Measurements from ENCODE around the gene PDGFRB.

The PDGFRB gene

DNA sequence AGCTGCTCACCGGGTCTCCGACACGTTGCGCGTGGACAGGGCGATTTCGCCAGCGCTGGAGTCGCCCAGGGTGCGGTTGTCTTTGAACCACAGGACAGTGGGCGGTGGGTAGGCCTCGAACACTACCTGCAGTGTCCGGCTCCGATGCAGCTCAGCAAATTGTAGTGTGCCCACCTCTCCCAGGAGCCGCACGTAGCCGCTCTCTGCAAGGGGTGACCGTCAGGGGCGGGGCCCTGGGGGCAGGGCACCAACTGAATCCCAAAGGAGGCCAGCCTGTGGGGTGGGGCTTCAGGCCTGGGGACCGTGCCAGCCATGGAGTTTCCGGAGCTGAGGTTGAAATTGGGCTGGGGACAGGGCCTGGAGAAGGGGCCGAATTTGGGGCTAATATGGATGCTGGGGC lies 22.9 kb downstream of the PDGFRB start (continued):
- TF ChIP-seq, protein P1, sequence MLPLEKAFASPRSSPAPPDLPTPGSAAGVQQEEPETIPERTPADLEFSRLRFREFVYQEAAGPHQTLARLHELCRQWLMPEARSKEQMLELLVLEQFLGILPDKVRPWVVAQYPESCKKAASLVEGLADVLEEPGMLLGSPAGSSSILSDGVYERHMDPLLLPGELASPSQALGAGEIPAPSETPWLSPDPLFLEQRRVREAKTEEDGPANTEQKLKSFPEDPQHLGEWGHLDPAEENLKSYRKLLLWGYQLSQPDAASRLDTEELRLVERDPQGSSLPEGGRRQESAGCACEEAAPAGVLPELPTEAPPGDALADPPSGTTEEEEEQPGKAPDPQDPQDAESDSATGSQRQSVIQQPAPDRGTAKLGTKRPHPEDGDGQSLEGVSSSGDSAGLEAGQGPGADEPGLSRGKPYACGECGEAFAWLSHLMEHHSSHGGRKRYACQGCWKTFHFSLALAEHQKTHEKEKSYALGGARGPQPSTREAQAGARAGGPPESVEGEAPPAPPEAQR (tag by site-specific recombination; IDR thresholded peaks at IDR 0.05) = no peak

DNA sequence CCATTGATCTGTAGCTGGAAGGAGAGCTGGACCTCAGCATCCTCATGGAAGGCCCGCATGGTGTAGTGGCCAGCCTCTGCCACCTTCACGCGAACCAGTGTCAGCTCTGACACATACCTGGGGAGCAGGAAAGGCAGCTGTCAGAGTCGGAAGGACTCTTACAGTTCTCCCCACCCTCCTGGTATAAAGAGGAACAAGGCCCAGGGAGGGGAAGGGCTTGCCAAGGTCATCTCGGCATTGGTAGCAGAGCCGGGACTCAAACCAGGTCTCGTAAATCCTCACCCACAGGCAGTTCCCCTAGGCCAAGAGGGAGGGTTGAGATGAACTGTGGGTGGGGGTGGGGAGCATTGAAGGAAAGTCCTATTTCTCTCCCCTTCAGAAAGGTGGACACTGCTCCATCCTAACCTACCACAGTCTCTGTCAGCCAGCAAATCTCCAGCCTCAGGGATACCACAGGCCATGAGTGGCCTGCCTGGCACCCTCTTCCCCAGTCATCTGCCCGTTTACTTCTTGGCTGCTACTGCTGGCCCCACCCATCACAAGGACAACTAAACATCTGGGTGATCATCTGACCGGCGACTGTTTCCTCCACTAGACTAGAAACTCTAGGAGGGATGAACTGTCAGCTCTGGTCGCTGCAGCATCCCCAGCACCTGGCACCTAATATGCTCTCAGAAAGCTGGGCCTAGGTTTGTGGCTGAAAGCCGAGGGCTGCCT lies 23.5 kb downstream of the PDGFRB start:
- ChIA-PET CTCF (interaction anchor here (0.7 to 3.7 kb wide), 4 partner anchors 17 to 163 kb away, joined by 3 to 37 read pairs (median 4); no protein-coding TSS in a partner anchor), POLR2A (no interaction called here)
- Histone ChIP-seq H3K4me3 (ENCODE audit: low read depth, low read length) (no peak overlapping the region), H3K36me3 (ENCODE audit: control insufficient read depth in 2 of 2, insufficient read depth in 1 of 2, low read length in 2 of 2) (no peaks in the 10 kb centered on the region), H3K27ac (ENCODE audit: extremely low read depth, low read depth, low read length) (no peak overlapping the region), H3K4me1 (ENCODE audit: control insufficient read depth, insufficient read depth, low read length) (no peaks in the 10 kb centered on the region), H3K9me3 (ENCODE audit: control insufficient read depth, insufficient read depth, low read depth, low read length) (no peaks in the 10 kb centered on the region)
- TF ChIP-seq ZNF426 (tag by site-specific recombination; IDR thresholded peaks at IDR 0.05) = no peak
- no peak for TF ChIP-seq SCRT1 (tag by site-specific recombination; IDR thresholded peaks at IDR 0.05; ENCODE audit: borderline replicate concordance)
- TF ChIP-seq HOXC10 (CRISPR knock-in tag; IDR thresholded peaks at IDR 0.05) = no peak
- no peak for TF ChIP-seq ZNF266 (tag by site-specific recombination; IDR thresholded peaks at IDR 0.05; ENCODE audit: low read depth)
- no peak for TF ChIP-seq KLF1 (tag by site-specific recombination; IDR thresholded peaks at IDR 0.05)
- TF ChIP-seq ZNF211 (tag by site-specific recombination; IDR thresholded peaks at IDR 0.05; ENCODE audit: low read depth) = no peak
- no peak for TF ChIP-seq WT1 (tag by site-specific recombination; IDR thresholded peaks at IDR 0.05)
- TF ChIP-seq, protein P2, sequence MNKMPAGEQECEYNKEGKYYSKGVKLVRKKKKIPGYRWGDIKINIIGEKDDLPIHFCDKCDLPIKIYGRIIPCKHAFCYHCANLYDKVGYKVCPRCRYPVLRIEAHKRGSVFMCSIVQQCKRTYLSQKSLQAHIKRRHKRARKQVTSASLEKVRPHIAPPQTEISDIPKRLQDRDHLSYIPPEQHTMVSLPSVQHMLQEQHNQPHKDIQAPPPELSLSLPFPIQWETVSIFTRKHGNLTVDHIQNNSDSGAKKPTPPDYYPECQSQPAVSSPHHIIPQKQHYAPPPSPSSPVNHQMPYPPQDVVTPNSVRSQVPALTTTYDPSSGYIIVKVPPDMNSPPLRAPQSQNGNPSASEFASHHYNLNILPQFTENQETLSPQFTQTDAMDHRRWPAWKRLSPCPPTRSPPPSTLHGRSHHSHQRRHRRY (tag by site-specific recombination; IDR thresholded peaks at IDR 0.05) = no peak
- TF ChIP-seq ZFHX2 (tag by site-specific recombination; conservative IDR thresholded peaks at IDR 0.05) = no peak
- TF ChIP-seq, protein P3, sequence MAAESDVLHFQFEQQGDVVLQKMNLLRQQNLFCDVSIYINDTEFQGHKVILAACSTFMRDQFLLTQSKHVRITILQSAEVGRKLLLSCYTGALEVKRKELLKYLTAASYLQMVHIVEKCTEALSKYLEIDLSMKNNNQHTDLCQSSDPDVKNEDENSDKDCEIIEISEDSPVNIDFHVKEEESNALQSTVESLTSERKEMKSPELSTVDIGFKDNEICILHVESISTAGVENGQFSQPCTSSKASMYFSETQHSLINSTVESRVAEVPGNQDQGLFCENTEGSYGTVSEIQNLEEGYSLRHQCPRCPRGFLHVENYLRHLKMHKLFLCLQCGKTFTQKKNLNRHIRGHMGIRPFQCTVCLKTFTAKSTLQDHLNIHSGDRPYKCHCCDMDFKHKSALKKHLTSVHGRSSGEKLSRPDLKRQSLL (tag by site-specific recombination; IDR thresholded peaks at IDR 0.05) = no peak
- no peak for TF ChIP-seq REPIN1 (tag by site-specific recombination; IDR thresholded peaks at IDR 0.05; ENCODE audit: low read depth)
- no peak for TF ChIP-seq IKZF3 (tag by site-specific recombination; IDR thresholded peaks at IDR 0.05)
- no peak for TF ChIP-seq ZNF223 (tag by site-specific recombination; IDR thresholded peaks at IDR 0.05)
- no peak for TF ChIP-seq ZNF629 (tag by site-specific recombination; IDR thresholded peaks at IDR 0.05)

DNA sequence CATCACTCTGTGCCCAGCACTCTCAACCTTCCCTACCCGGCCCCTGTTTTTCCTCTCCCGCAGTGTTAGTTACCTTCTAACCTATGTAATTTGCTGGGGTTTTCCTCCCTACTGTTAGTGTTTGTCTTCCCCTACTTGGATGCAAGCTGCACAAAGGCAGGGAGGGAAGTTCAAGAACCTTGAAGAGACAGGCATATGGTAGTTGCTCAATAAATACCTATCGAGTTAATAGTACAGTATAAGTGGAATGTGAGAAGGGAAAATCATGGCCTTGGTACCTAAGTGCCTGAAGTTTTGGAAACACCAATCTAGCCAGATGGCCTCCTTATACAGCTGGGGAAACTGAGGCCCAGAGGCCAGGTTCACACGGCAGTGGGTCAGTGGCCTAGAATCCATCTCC lies 24.2 kb downstream of the PDGFRB start:
- POLR2A ChIA-PET = no interaction called here
- no peaks in the 10 kb centered on the region for H3K4me1 ChIP-seq (ENCODE audit: control insufficient read depth, insufficient read depth, low read length)
- H3K4me3 ChIP-seq (ENCODE audit: low read depth, low read length) = no peak overlapping the region

DNA sequence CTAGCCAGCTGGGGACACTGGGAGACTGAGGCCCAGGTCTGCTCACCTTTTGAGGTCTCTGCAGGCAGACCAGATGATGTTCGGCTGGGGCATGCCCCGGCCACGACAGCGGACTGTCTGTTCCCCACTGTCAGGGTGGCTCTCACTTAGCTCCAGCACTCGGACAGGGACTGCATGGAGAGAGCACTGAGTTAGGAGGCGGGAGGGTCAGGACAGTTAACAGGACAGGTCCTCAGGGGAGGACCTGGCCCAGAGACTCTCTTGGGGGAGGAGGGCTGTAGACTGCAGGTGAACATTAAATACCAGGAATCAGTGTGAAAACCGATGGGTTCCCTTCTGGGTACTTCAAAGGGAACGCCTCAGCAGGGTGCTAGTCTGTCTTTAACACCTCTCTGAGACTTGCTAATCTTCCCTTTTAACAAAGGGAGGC lies 25.1 kb downstream of the PDGFRB start:
- no peaks in the 10 kb centered on the region for H3K9me3 ChIP-seq (ENCODE audit: control insufficient read depth, insufficient read depth, low read depth, low read length)
- no peaks in the 10 kb centered on the region for H3K36me3 ChIP-seq (ENCODE audit: control insufficient read depth in 2 of 2, insufficient read depth in 1 of 2, low read length in 2 of 2)
- POLR2A ChIA-PET = no interaction called here
- H3K4me1 ChIP-seq (ENCODE audit: control insufficient read depth, insufficient read depth, low read length) = no peaks in the 10 kb centered on the region
- TF ChIP-seq, protein P4, sequence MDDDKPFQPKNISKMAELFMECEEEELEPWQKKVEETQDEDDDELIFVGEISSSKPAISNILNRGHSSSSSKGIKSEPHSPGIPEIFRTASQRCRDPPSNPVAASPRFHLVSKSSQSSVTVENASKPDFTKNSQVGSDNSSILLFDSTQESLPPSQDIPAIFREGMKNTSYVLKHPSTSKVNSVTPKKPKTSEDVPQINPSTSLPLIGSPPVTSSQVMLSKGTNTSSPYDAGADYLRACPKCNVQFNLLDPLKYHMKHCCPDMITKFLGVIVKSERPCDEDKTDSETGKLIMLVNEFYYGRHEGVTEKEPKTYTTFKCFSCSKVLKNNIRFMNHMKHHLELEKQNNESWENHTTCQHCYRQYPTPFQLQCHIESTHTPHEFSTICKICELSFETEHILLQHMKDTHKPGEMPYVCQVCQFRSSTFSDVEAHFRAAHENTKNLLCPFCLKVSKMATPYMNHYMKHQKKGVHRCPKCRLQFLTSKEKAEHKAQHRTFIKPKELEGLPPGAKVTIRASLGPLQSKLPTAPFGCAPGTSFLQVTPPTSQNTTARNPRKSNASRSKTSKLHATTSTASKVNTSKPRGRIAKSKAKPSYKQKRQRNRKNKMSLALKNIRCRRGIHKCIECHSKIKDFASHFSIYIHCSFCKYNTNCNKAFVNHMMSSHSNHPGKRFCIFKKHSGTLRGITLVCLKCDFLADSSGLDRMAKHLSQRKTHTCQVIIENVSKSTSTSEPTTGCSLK (tag by site-specific recombination; IDR thresholded peaks at IDR 0.05) = no peak
- no peak for TF ChIP-seq ZNF423 (tag by site-specific recombination; IDR thresholded peaks at IDR 0.05)
- H3K4me3 ChIP-seq (ENCODE audit: low read depth, low read length) = no peak overlapping the region
- CTCF ChIA-PET = interaction anchor here (0.6 to 3.7 kb wide), 13 partner anchors 9 to 498 kb away, joined by 3 to 37 read pairs (median 3); no protein-coding TSS in a partner anchor
- no peak overlapping the region for H3K27ac ChIP-seq (ENCODE audit: extremely low read depth, low read depth, low read length)

More for the DNA sequence above, 24.2 kb downstream of the PDGFRB start:
- no peaks in the 10 kb centered on the region for H3K36me3 ChIP-seq (ENCODE audit: control insufficient read depth in 2 of 2, insufficient read depth in 1 of 2, low read length in 2 of 2)
- TF ChIP-seq ZNF341 (tag by site-specific recombination; IDR thresholded peaks at IDR 0.05; ENCODE audit: low read depth) (no peak), ZNF664 (tag by site-specific recombination; IDR thresholded peaks at IDR 0.05) (peak; percentile 83)
- H3K27ac ChIP-seq (ENCODE audit: extremely low read depth, low read depth, low read length) = no peak overlapping the region
- H3K9me3 ChIP-seq (ENCODE audit: control insufficient read depth, insufficient read depth, low read depth, low read length) = no peaks in the 10 kb centered on the region
- CTCF ChIA-PET = interaction anchor here (0.6 to 3.7 kb wide), 8 partner anchors 13 to 229 kb away, joined by 3 to 37 read pairs (median 4); no protein-coding TSS in a partner anchor

Measured in HEK293 (cell line).